Measurements from ENCODE around the gene PLSCR4.
A peak's percentile ranks its signal among the peaks of the same experiment; 100 is the strongest.
"Not testable (repeated sequence)": the region's sequence is repeated elsewhere in the genome, so short reads cannot be mapped to it uniquely, and the experiment has no call there.

The PLSCR4 gene

DNA sequence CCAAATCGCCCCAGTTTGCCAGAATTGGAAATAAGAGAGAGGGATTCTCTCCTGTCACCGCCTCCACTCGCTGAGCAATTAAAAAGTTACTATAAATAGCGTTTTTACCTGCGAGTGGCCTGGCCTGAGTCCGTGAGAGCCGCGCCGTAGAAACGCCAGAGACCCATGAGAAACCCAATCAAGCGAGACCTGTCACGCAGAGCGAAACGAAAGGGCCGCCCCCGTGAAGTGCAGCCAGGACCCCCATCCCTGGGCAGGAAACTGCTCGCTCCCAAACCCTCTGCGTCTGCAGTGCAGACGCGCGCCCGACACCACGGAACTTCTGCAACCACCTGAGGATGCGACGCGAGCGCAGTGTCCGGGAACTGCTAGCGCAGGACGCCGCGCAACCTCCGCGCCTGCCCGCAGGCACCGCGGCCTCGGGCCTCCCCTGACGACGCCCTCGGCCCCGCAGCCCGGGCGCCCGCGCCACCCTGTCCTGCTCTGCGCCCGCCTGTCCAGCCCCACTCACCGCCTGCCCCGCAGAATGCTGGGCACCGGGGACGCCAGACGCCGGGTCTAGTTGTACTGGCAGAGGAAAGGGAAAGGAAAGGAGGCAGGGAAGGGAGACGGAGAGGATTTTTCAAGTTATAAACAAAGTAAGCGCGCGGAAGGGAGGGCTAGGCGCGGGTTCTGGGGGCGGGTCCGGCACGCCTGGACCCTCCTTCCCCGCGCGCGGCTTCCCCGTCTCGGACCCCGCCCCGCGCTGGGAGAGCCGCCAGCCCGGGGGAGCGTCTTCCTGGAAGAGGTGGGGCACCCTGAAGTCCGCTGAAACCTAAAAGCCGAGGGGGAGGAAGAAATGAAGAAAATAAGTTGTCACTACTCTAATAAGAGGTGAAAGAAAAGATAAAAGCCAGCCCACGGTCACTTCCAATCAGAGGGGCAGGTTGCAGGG is at the start of gene PLSCR4:
PLSCR4 (minus strand) TSS at position 657 of the 934 bp plus-strand sequence. CDS start 29,034 bp downstream, outside the sequence.
- peak; percentile 49 for DNase-seq

DNA sequence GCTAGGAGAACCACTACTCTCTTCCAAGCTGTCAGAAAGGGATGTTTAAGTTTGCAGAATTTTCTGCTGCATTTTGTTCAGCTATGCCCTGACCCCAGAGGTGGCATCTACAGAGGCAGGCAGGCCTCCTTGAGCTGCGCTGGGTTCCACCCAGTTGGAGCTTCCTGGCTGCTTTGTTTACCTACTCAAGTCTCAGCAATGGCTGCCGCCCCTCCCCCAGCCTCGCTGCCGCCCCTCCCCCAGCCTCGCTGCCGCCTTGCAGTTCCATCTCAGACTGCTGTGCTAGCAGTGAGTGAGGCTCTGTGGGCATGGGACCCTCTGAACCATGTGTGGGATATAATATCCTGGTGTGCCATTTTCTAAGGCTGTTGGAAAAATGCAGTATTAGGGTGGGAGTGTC is 42.5 kb upstream of the PLSCR4 start:
- DNase-seq: not testable (repeated sequence)

- no peak for DNase-seq
Measured at GRCh38 chr3:146283781-146284445, 33.0 kb upstream of the PLSCR4 start.

DNA sequence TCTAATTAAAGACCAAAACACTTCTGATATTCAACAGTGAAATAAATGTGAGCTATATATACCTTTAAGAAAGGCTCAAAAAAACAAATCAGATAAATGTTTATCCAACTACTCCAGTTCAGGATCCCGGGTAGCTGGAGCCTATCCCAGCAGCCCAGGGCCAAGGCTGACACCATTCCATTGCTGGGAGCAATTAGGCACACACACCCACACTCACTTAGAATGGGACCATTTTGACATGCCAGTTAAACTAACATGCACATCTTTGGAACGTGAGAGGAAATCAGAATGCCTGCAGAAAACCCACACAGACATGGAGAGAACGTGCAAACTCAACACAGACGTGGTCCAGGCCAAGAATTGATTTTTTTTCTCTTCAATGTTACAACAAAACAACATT is 30.0 kb upstream of the PLSCR4 start:
- DNase-seq: no peak

DNA sequence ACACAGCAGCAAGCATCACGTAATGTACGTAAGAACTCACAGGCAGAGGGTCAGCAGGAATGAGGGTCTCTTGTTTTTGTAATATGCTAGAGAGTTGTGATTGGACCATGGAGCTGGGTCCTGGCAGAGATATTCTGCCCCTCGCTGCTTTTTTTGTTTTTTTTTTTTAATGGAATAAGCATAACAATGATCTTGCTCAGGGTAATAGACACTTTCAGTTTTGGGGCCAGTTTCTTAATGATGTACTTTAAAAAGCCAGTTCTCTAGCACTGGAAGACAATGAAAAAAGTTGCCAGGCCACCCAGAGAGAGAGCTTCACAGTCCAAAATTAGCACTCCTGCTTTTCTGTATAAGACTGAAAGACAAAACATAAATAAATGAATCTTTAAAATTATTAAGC is 29.0 kb upstream of the PLSCR4 start:
- no peak for DNase-seq

- DNase-seq: no peak
Measured at GRCh38 chr3:146279013-146279412, 28.1 kb upstream of the PLSCR4 start.

DNA sequence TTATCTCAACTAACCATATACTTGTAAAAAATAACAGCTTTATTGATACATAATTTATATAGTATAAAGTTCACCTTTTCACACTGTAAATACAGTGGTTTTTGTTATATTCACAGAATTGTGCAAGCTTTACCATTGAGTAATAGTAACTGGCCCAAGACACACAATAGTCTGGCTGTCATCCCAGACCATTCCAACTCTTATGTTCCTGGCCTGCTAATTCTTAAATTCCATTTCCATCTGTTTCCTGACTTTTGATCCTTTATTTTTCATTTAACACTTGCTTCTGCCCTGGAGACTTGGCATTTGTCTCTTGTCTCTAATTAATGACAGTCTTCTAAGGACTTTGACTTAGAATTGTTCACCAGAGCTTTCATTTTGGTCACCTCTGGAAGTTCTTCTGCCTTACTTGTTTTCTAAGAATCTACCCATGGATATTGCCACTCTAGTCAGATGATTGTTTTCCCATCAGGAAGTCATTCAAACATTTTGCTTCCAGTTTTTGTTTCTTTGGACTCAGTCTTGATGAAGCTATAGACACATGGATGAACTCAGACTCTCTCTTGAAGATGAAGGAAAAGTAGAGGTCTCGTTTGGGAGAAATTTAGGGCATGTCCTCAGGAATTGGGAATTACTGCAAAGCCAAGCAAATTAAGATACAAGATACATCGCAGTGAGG is 27.2 kb upstream of the PLSCR4 start:
- DNase-seq: no peak

DNA sequence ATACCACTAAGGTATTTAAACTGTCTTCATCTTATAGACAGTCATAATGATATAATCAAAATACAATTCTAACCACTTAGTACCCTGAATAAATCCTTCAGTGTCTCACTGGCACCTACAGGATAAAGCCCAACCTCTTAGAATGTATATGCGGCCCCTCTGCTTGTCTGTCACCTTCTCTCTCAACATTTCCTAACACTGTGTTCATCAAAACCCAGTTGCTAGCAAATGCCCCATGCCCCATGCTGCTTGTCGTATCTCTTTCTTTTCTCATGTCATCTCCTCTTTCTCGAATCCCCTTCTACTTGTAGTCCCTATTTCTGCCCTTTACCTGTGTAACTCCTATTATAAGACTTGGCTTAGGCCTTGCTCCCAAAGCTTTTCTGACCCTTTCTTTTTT is 24.6 kb upstream of the PLSCR4 start:
- DNase-seq: no peak

GRCh38 chr3:146274833-146275232 is 23.9 kb upstream of the PLSCR4 start:
- no peak for DNase-seq

- DNase-seq: no peak
Measured at GRCh38 chr3:146273721-146274407, 23.0 kb upstream of the PLSCR4 start.

GRCh38 chr3:146271180-146271579 is 20.3 kb upstream of the PLSCR4 start:
- no peak for DNase-seq

- DNase-seq: no peak
Measured at GRCh38 chr3:146269271-146269670, 18.4 kb upstream of the PLSCR4 start.

DNA sequence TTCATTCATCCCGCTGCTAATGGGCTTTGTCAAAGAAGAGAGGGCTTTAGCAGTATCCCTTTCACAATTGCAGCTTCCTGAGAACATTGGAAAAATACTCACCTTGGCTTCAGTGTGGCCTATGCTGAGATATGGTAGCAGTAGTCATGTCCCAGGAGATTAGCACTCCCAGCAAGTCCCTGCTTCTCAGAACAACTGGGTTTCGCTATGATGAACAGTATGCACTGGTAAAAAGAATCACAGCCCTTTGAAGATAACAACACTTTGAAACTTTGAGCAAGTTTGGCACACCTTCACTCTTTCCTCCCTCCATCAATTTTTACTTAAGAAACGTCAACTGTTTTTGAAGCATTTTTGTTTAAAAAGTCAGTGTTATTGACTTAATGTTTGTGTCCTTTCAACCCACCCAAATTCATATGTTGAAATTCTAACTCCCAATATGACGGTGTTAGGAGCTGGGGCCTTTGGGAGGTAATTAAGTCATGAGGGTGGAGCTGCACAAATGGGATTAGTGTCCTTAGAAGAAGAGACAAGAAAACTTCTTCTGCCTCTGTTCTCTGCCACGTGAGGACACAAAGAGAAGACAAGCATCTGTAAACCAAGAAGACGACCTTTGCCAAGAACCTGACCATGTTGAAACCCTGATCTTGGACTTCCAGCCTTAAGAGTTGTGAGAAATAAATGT is 17.8 kb upstream of the PLSCR4 start:
- DNase-seq: no peak

- DNase-seq: no peak
Measured at GRCh38 chr3:146265720-146266119, 14.8 kb upstream of the PLSCR4 start.

- no peak for DNase-seq
Measured at GRCh38 chr3:146262371-146263110, 11.6 kb upstream of the PLSCR4 start.

DNA sequence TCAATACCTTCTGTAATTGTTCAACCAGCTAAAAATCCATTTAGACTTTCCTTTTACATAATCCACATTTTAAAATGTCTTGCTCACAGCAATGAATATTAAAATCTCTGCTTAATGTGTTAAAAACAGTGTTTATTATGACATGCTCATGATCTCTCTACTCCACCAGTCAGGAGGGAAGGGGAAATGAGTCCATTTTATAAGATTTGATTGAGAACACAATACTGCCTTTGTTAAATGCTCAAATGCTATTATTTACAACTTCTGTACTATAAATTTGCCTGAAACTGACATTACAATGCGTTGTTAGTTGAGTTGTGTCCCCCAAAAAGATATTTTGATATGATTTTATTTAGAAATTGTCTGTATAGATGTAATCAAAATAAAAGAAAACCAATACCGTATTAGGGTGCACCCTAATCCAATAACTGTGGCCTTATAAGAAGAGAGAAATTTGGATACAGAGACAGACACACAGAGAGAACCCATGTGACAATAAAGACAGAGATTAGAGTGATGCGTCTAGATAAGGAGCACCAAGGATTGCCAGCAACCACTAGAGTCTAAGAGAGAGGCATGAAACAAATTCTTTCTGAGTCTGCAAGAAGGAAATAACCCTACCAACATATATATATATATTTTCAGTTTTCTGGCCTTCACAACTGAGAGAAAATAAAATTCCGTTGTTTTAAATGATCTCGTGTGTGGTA is 9.1 kb upstream of the PLSCR4 start:
- peak; percentile 18 for DNase-seq

- no peak for DNase-seq
Measured at GRCh38 chr3:146256851-146257486, 6.1 kb upstream of the PLSCR4 start.

DNA sequence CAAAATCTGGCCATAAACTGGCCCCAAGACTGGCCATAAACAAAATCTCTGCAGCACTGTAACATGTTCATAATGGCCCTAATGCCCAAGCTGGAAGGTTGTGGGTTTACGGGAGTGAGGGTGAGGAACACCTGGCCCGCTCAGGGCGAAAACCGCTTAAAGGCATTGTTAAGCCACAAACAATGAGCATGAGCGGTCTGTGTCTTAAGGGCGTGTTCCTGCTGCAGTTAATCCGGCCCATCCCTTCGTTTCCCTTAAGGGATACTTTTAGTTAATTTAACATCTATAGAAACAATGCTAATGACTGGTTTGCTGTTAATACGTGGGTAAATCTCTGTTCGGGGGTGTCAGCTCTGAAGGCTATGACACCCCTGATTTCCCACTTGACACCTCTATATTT is 1.5 kb upstream of the PLSCR4 start:
- peak; percentile 10 for DNase-seq

GRCh38 chr3:146249921-146250320 is 984 bp downstream of the PLSCR4 start:
- no peak for DNase-seq

DNA sequence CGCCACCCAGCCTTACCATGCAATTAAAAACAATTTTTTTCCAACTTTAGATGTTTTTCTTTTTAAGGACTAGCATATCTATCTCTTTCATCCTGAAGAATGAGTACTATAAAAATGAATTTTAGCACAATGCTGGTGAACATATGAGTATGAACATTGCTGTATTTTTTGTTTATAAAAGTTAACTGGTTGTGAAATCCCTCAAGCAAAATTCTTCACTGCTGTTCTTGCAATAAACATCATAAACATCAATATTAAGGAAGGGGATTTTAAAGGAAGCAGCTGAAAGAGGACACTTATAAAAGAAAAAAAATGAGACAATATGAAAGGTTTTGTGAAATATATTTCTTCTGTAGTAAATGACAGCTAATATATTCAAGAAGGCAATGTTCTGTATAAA is 3.0 kb downstream of the PLSCR4 start:
- DNase-seq: no peak

Measured in NCI-H82 (cell line).